Frontal cortex (tissue), 4 donors: Measurements from ENCODE around the gene HUS1B. TPM values are rescaled to one million over a fixed set of nuclear protein-coding genes. Genes with fewer than 3 reads are reported as not detected.

Experiments
- DNase-seq, 2 donors: peaks; one replicate each; pipeline ENCODE4 v3.0.0; 2012; ENCODE audit warnings: low spot score in 2 of 2
- FAIRE-seq: peaks from 2 replicates; lab custom pipeline; 2012; peaks lifted over from hg19 to GRCh38; lab: Jason Lieb, UNC
- total RNA-seq: library from RNA; depleted of rRNA; stranded (reverse); fragments of >200 nt; gene quantifications from one replicate; pipeline ENCODE4 v1.2.3, GENCODE V29; 2014
- donor health status: control.
- donor health status: control.
- donor health status: control.

HUS1B gene
- total RNA-seq, 1 donor from 2014 or later: 0.82 TPM

DNA sequence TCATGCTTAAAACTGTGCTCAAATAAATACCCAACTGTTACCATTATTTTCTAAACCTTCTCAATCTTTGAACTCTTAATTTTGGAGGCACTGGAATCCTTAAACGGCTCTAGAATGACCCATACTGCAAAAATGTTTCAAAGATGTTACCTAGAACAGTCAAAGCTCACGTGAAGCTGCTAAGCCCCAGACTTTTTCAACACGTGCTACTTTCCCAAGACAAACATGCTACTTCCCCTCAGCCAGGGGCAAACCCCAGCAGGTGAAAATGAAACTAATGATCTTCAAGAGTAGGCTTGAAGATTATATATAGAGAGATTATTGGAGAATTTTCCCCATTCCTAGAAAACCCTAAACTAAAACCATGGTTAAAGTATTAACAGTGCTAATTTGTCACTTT, 28.1 kb downstream of the HUS1B start:
- no peak for DNase-seq
- FAIRE-seq: no peak

DNA sequence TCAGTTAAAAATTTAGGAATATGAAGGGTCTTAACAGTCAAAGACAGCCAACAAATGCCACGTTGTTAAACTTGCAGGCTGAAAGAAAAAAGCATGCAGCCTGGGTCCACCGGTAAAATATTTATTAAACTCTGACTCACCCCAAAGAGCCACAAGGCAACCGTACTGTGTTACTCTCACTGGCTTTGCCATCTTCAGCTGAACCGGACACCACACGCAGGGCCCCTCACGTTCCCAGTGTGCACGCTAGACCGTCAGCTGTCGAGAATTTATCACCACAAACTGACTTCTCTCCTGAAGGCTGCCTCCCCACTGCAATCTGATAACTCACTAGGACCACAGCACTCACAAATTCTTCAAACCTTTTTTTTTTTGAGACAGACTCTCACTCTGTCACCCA, 30.7 kb downstream of the HUS1B start:
- DNase-seq (no peak), FAIRE-seq (no peak)

DNA sequence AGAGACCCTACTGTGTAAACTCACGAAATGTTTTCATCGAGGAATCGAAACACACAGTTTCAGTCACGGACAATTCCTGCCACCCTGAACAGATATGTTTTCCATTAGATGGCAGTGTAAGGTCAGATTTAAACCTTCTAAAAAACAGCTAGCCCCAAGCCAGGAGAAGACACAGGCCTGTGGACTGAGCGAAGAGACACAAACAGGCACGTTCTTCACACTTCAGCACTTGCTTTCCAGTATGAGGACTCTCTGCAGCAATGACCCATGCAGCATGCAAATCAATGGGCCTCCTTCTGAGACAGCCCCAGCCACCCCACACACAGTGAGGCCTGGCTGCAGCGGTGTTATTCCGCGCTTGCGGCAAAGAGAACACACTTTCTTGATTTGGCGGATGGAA, 31.9 kb downstream of the HUS1B start:
- peak; percentile 16 to 18 for DNase-seq
- no peak for FAIRE-seq

DNA sequence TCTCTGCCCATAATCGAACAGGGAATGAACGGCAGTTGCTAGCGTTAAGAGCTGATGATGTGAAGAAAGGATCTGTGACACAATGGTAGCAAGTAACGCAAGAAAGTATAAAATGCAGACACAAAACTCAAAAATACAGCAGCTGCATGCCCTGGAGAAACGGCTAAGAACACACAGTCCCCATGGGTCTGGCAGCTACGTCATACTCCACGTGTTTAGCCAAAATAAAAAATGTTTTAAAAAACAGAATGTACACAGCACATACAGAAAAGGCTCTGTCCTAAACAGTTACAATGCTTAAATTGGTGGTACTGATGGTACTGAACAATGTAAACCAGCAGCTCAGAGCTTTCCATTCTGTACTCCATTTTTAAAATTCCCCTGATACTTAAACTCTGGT, 34.4 kb downstream of the HUS1B start:
- no peak for FAIRE-seq
- DNase-seq: no peak

DNA sequence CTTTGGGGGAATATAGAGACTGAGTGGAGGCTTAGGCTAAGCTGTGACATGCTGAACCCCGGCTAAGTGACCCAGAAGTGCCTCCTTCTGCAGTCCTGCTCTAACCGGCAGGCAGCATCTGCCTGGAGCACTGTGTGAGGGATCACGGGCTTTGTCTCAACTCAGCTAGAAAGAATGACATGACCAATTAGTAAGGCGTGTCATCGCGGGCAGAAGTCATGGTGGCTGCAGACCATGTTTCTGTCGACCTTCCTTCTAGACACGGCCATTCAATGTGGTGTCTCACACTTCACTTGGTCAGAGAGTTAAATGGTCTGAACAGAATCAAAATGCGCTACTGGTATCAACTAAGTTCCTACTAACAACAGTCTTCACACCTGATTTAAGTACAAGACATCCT, 35.0 kb downstream of the HUS1B start:
- no peak for DNase-seq
- no peak for FAIRE-seq

DNA sequence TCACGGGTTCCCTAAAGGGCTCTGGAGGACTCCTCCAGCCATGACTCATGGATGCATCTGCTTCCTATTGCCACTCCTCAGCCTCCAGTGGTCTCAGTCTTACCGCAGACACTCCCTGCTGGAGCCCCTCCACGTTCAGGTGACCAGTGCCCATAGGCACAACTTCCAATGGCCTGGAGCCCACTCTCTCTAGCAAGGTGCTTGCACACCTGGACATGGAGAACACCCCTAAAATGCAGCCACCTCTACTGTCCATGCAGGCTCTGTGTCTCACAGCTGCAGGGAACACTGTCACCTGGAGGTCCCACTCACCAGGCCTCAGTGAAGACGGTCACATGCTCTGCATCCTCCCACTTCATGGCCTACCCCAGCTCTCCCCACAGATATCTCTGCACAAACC, 36.0 kb downstream of the HUS1B start:
- FAIRE-seq: no peak
- no peak for DNase-seq

DNA sequence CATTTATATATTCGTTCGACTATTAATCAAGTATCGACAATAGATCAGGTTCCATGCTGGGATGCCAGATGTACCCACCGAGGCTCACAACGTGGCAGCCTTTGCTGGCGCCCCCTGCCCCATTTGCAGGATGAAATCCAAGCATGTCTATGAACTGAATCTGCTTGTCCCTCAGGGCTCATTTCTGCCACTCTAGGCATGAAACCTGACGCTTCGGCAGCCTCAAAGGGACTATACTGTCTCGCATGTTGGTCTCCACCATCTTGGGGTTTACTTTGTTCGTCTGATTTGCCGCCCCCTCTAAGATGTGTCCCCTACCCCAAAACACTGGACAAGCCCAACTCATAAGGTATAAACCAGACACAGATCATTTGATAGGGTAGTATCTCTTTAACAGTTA, 36.7 kb downstream of the HUS1B start:
- FAIRE-seq (no peak), DNase-seq (no peak)

DNA sequence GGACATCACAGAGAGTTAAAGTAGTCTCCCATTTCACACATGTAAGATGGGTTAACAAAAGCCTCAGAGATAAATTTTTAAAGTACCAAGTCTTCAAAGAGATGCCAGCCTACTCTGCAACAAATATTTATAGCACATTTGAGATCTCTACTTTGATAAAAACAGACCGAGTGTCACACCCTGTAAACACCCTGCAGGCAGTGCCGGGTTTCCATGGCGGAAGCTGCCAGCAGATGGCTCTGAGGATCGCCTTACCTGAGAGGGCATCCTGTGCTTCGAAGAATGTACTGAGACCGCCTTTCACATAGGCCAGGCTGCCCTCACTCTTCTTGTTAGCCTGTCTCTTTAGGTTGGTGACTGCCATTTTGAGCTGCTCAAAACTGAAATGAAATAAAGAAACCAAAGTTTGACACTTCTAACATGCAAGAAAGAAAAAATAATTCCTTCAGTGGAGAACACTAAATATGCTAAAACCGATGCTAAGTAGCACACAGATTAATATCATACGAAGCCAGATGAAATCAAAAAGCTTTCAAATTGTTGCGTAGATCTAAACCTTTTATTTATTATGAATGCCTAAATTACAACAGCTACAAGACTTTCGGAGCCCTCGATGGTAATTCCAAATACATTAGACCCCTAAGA, 39.3 kb downstream of the HUS1B start:
- DNase-seq (peak in 1 of 2 donors; percentile 22), FAIRE-seq (no peak)

DNA sequence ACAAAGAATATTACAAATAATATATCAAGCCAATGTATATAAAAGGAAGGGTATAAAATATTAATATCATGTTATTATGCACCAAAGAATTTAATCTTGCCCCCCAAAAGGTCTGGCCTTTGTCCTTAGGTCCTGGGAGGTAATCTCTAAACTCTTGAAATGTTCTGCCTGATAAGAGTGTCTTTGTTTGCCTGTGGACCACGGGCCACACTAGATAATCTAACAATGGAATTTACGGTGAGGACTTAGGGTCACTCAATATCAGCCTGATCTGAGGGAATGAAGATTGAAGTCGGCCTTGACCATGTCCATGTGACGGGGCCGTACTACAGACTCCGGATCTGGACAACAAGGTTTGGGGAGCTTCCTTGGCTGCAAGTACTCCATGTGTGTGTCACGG, 42.9 kb downstream of the HUS1B start:
- DNase-seq (no peak), FAIRE-seq (no peak)

DNA sequence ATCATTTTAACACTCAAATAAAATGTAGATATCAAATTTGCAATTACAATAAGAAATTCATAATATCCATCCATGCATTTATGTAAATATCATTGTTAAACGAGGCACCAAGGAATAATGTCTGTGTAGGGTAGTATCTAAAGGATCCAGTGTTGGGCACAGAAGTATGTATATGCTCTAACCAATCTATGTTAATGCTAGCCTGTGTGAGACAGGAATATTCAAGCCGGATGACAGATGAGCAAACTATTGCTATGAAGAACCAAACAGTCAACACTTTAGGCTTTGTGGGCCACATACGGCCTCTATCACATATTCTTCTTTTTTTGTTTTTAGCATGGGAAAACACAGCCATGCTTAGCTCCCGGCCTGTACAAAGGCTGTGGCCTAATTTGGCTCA, 45.0 kb downstream of the HUS1B start:
- FAIRE-seq: no peak
- DNase-seq: no peak

DNA sequence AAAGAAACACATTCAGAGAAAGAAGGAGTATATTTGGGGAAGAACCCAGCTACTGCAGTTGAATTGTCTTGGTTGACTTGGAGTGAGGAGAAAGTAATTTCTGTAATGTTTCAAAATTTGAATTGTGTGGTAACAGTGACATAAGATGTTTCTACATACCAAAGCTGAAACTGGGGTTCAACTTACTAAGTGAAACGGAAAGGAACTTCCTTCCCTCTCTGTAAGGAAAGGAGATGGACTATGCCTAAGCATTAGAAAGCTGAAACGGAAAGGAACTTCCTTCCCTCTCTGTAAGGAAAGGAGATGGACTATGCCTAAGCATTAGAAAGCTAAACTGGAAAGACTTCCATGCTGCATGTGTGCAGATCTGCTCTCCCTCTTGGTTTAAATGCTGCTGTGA, 46.0 kb downstream of the HUS1B start:
- FAIRE-seq (no peak), DNase-seq (no peak)

DNA sequence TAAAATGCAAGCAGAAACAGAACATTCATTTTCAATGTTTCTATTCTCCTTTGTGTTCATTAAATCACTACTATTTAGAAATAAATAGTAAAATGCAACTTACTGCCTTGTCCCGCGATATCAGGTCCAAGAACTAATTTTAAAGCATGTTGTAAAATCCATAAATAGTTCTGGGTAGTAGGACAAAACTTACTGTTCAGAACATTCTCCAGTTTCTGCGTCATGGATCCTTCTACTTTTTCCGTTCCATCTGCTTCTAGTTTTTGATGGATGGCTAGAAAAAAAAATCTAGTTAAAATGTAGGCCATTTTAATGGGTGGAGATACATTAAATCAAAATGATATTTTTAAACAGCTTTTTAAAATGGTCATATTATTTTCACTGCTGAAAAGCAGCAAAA, 47.0 kb downstream of the HUS1B start:
- DNase-seq (no peak), FAIRE-seq (no peak)

DNA sequence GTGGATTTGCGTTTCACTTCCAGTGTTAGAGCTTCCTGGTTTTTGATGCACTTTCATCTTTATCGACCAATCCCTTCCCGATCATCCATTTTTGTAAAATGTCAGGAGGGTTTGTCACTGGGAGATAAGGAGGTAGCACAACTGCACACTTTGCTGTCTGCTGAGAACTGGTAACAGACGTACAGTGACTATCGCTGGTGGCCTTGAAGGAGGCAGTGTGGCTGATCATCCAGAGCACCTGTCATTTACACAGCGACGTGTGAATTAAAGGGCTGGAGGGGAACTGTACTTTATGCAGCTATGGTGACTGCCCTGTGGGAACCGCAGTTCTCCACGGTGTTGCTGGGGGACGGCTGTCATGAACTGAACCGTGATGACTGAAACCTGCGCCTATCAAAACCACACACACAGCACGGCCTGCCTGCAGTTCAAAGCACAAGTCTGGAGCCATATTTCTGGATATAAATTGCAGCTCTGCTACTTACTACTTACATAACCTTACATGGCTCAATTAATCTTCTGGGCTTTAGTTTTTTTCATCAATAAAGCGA, 50.0 kb downstream of the HUS1B start:
- no peak for FAIRE-seq
- DNase-seq: no peak

Other genes with a start within 250 kb of the HUS1B start
- gene EXOC2, start 36.0 kb upstream of the HUS1B start, total RNA-seq: 61.6 TPM